ENCODE results near the gene PRUNE2.

Gene PRUNE2

GRCh38 chr9:76642074-76642473, 263.8 kb downstream of the PRUNE2 start:
- no peak for TF ChIP-seq CTCF (IDR thresholded peaks at IDR 0.05; ENCODE audit: low read depth, low read length, missing control alignments)
- H3K4me3 ChIP-seq (replicated peaks; ENCODE audit: low read depth, low read length), result no peak overlapping the region
- DNase-seq (ENCODE audit: extremely low read depth, low read depth), result no peak

- H3K4me3 ChIP-seq (replicated peaks; ENCODE audit: low read depth, low read length), result no peak overlapping the region
- no peak for DNase-seq (ENCODE audit: extremely low read depth, low read depth)
- no peak for TF ChIP-seq CTCF (IDR thresholded peaks at IDR 0.05; ENCODE audit: low read depth, low read length, missing control alignments)
Observed at GRCh38 chr9:76638001-76638400, 267.9 kb downstream of the PRUNE2 start.

- no peak for TF ChIP-seq CTCF (IDR thresholded peaks at IDR 0.05; ENCODE audit: low read depth, low read length, missing control alignments)
- DNase-seq (ENCODE audit: extremely low read depth, low read depth), result no peak
- H3K4me3 ChIP-seq (replicated peaks; ENCODE audit: low read depth, low read length), result no peak overlapping the region
Observed at GRCh38 chr9:76637416-76637815, 268.5 kb downstream of the PRUNE2 start.

- H3K4me3 ChIP-seq (replicated peaks; ENCODE audit: low read depth, low read length), result no peak overlapping the region
- TF ChIP-seq CTCF (IDR thresholded peaks at IDR 0.05; ENCODE audit: low read depth, low read length, missing control alignments), result no peak
- DNase-seq (ENCODE audit: extremely low read depth, low read depth), result peak; percentile 43
Observed at GRCh38 chr9:76634356-76635054, 271.4 kb downstream of the PRUNE2 start.

GRCh38 chr9:76630916-76631315, 275.0 kb downstream of the PRUNE2 start:
- DNase-seq (ENCODE audit: extremely low read depth, low read depth), result no peak
- TF ChIP-seq CTCF (IDR thresholded peaks at IDR 0.05; ENCODE audit: low read depth, low read length, missing control alignments), result no peak
- H3K4me3 ChIP-seq (replicated peaks; ENCODE audit: low read depth, low read length), result no peak overlapping the region

GRCh38 chr9:76629205-76629990, 276.5 kb downstream of the PRUNE2 start:
- H3K4me3 ChIP-seq (replicated peaks; ENCODE audit: low read depth, low read length), result no peak overlapping the region
- TF ChIP-seq CTCF (IDR thresholded peaks at IDR 0.05; ENCODE audit: low read depth, low read length, missing control alignments), result no peak
- DNase-seq (ENCODE audit: extremely low read depth, low read depth), result no peak

All from HFF-Myc (cell line).